Spleen (tissue), 11 donors: Measurements from ENCODE around the gene PLEKHN1. TPM values are rescaled to one million over a fixed set of nuclear protein-coding genes. Genes with fewer than 3 reads are reported as not detected.

Experiments
- DNase-seq: peaks from one replicate; pipeline ENCODE4 v3.0.0-alpha.2; 2020
- H3K27ac ChIP-seq, 8 donors: fragments of 200-600 bp; sonication (generic) in 7 of 8; 1 replicate in 4 of 8; 2 replicates in 4 of 8; pipeline versions ENCODE4 v1.5.0 to v1.8.0; 2016 to 2021; ENCODE audit warnings: inconsistent platforms in 4 of 8, mild to moderate bottlenecking in 4 of 8, moderate library complexity in 1 of 8
- H3K27me3 ChIP-seq, 7 donors: fragments of 200-600 bp; sonication (generic) in 6 of 7; replicated peaks in 1 of 7; 1 replicate in 4 of 7; 2 replicates in 3 of 7; pipeline versions ENCODE4 v1.5.0 to v1.8.0; 2016 to 2021; ENCODE audit warnings: inconsistent platforms in 3 of 7, mild to moderate bottlenecking in 1 of 7
- H3K36me3 ChIP-seq, 6 donors: fragments of 200-600 bp; sonication (generic) in 5 of 6; 1 replicate in 4 of 6; 2 replicates in 2 of 6; pipeline versions ENCODE4 v1.5.0 to v1.8.0; 2016 to 2021; ENCODE audit warnings: inconsistent platforms in 2 of 6
- H3K4me1 ChIP-seq, 6 donors: fragments of 200-600 bp; sonication (generic) in 5 of 6; 1 replicate in 3 of 6; 2 replicates in 3 of 6; pipeline versions ENCODE4 v1.5.0 to v1.8.0; 2016 to 2021; ENCODE audit warnings: inconsistent platforms in 3 of 6
- H3K4me3 ChIP-seq, 8 donors: fragments of 200-600 bp; sonication (generic) in 7 of 8; 1 replicate in 4 of 8; 2 replicates in 4 of 8; pipeline versions ENCODE4 v1.5.0 to v1.8.0; 2016 to 2021; ENCODE audit warnings: inconsistent platforms in 4 of 8, mild to moderate bottlenecking in 4 of 8, moderate library complexity in 2 of 8
- H3K9me3 ChIP-seq, 8 donors: fragments of 200-600 bp; sonication (generic) in 7 of 8; 1 replicate in 4 of 8; 2 replicates in 4 of 8; pipeline versions ENCODE4 v1.5.0 to v1.8.0; 2016 to 2021; ENCODE audit warnings: inconsistent platforms in 4 of 8
- CTCF ChIP-seq, 11 experiments: fragments of 200-600 bp in 7 of 11; fragments of 450-650 bp in 4 of 11; sonication (generic) in 4 of 11; IDR thresholded peaks in 8 of 11; conservative IDR thresholded peaks in 3 of 11; 1 replicate in 7 of 11; 2 replicates in 4 of 11; pipeline versions ENCODE4 v1.4.0 to v1.8.0; 2016 to 2021; ENCODE audit warnings: antibody characterized with exemption in 11 of 11, inconsistent platforms in 4 of 11, mild to moderate bottlenecking in 1 of 11
- POLR2A ChIP-seq, 3 donors: fragments of 450-650 bp; IDR thresholded peaks; one replicate each; pipeline ENCODE4 v1.5.1; 2017; ENCODE audit warnings: antibody characterized with exemption in 3 of 3, mild to moderate bottlenecking in 1 of 3
- POLR2AphosphoS5 ChIP-seq, 3 donors: sonication (generic); formaldehyde crosslinking; IDR thresholded peaks; one replicate each; pipeline ENCODE4 v1.5.1; 2017; ENCODE audit warnings: antibody characterized with exemption in 3 of 3
- WGBS, 5 donors: extraction: QIAGEN DNeasy Blood & Tissue Kit in 3 of 5; methylation state at CpG; one replicate each; pipeline versions ENCODE4 v1.1.5 to v1.1.7; 2013 to 2018; 5-methylcytosine and 5-hydroxymethylcytosine counted together
- intact Hi-C: fragments of 100-400 bp; cut with DNase I; formaldehyde crosslinking; loops from one replicate; pipeline ENCODE4 v1.15.0; 2023; ENCODE audit warnings: low total_unique reads
- polyA plus RNA-seq, 3 donors: library from polyadenylated mRNA; stranded (reverse); fragments of 200-250 nt; gene quantifications; one replicate each; pipeline ENCODE4 v1.2.1, GENCODE V29; 2013
- total RNA-seq, 7 donors: library from RNA; depleted of rRNA in 3 of 7; stranded (reverse); fragments of >200 nt in 3 of 7; fragmentation: NEBNext Ultra II Directional in 4 of 7; extraction: Animal tissue kit (Norgen Biotek cat#: 25700) in 4 of 7; gene quantifications; one replicate each; pipeline versions ENCODE4 v1.1.0 to v1.2.1, GENCODE V29; 2016 to 2021
- donor health status: healthy with polysubstance abuse.
- donor health status: DM: no; HTN: no; CAD: no; lungs with moderate emphysema.
- donor health status: DM: no; HTN: no; CAD: no.
- donor health status: Bipolar disorder and iron deficiency.
- donor health status: healthy.
- donor health status: DM: no; HTN: no; CAD: no.
- donor health status: DM: yes; HTN: yes; CAD: no.

PLEKHN1 gene
- total and polyA plus RNA-seq, 10 donors: 0.17 to 2.2 (median 0.95) TPM

DNA sequence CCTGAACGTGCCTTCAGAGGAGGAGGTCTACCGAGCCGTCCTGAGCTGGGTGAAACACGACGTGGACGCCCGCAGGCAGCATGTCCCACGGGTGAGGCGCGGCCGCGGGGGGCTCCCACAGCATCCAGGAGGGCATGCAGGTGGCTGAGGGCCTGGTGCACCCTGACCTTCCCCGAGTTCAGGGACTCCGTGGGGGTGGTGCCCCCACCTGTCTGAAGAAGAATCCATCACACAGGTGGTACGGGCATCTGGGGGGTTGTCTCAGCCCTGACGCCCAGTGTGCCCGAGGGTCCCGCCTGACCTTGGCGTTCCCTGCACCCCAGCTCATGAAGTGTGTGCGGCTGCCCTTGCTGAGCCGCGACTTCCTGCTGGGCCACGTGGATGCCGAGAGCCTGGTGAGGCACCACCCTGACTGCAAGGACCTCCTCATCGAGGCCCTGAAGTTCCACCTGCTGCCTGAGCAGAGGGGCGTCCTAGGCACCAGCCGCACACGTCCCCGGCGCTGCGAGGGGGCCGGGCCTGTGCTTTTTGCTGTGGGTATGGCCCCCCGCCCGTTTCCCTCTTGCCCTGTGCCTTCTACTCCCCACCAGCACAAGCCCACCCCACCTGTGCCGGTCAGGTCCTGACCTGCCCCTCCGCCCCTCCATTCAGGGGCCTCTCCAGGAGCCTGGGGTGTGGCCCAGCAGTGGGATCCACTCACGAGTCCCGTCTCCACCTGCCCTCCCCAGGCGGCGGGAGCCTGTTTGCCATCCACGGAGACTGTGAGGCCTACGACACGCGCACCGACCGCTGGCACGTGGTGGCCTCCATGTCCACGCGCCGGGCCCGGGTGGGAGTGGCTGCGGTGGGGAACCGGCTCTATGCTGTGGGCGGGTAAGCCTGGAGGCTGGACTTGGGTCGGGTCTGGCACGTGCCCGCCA, 3.6 kb upstream of the PLEKHN1 start:
- H3K27me3 ChIP-seq: peaks cover 0 to 33% (median 0%) of the 10 kb centered on the region in 7 donors
- H3K36me3 ChIP-seq: peaks cover 0 to 34% (median 6%) of the 10 kb centered on the region in 6 donors
- 86 to 94% (median 92%) methylated on average over 33 to 57 of the region's 57 CpGs for WGBS, 5 donors
- H3K4me3 ChIP-seq: no peak overlapping the region
- no peak for DNase-seq
- TF ChIP-seq POLR2A (IDR thresholded peaks at IDR 0.05) (no peak), CTCF (IDR thresholded peaks at IDR 0.05 in 8 of 11, conservative IDR thresholded peaks at IDR 0.05 in 3 of 11) (no peak), POLR2AphosphoS5 (IDR thresholded peaks at IDR 0.05) (no peak)
- H3K9me3 ChIP-seq: no peaks in the 10 kb centered on the region
- peaks cover 27 to 73% (median 51%) of the 10 kb centered on the region in 6 donors for H3K4me1 ChIP-seq
- intact Hi-C loops: no loop called here
- H3K27ac ChIP-seq: no peak overlapping the region

GRCh38 chr1:963301-963651, 3.0 kb upstream of the PLEKHN1 start:
- H3K27ac ChIP-seq: no peak overlapping the region
- H3K36me3 ChIP-seq: peaks cover 0 to 34% (median 6%) of the 10 kb centered on the region in 6 donors
- no peak for DNase-seq
- no peak overlapping the region for H3K4me3 ChIP-seq
- no peak for TF ChIP-seq CTCF (IDR thresholded peaks at IDR 0.05 in 8 of 11, conservative IDR thresholded peaks at IDR 0.05 in 3 of 11)
- no peak for TF ChIP-seq POLR2A (IDR thresholded peaks at IDR 0.05)
- TF ChIP-seq POLR2AphosphoS5 (IDR thresholded peaks at IDR 0.05): no peak
- H3K9me3 ChIP-seq: no peaks in the 10 kb centered on the region
- intact Hi-C loops: no loop called here
- H3K4me1 ChIP-seq: peaks cover 22 to 70% (median 45%) of the 10 kb centered on the region in 6 donors
- 86 to 94% (median 94%) methylated on average over 8 to 16 of the region's 16 CpGs for WGBS, 5 donors
- H3K27me3 ChIP-seq: peaks cover 0 to 40% (median 0%) of the 10 kb centered on the region in 7 donors

GRCh38 chr1:963746-964525, 2.3 kb upstream of the PLEKHN1 start:
- intact Hi-C loops: no loop called here
- 91 to 95% (median 94%) methylated on average over 32 to 47 of the region's 47 CpGs for WGBS, 5 donors
- Histone ChIP-seq H3K9me3 (no peaks in the 10 kb centered on the region), H3K27ac (no peak overlapping the region), H3K4me1 (peaks cover 18 to 63% (median 38%) of the 10 kb centered on the region in 6 donors), H3K27me3 (peaks cover 0 to 46% (median 0%) of the 10 kb centered on the region in 7 donors), H3K36me3 (peaks cover 0 to 34% (median 6%) of the 10 kb centered on the region in 6 donors), H3K4me3 (no peak overlapping the region)
- no peak for DNase-seq
- TF ChIP-seq CTCF (IDR thresholded peaks at IDR 0.05 in 8 of 11, conservative IDR thresholded peaks at IDR 0.05 in 3 of 11) (no peak), POLR2AphosphoS5 (IDR thresholded peaks at IDR 0.05) (no peak), POLR2A (IDR thresholded peaks at IDR 0.05) (no peak)
